ENCODE measurements around the gene TSHZ2.

The TSHZ2 gene

DNA sequence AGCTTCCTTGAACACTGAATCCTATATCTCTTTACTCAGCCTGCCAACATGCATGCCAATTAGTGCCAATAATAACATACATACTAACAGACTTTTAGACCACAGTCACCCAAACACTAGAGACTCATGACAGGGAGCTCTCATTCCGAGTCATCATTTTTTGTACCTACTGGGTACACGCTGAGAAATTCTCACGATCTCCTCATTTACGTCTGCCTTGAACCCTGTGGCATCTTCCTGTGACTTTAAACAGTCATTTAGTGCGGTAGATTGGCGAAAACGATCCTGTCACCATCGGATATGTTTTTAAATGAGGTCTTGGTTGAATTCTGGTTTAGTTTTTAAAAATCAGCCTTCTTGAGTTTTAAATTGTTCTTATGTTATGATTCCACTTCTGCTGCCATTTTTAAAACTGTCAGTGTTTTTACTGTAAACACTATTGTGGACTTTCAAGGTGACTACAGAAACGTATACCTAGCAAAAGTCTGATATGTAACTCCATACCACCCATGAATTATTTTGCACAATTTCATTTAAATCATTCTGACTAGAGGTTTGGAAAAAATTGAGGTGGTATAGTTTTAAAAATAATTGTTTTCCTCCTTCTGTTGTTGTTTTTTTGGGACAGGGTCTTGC, 275.4 kb downstream of the TSHZ2 start:
- DNase-seq (ENCODE audit: low spot score) = no peak

DNA sequence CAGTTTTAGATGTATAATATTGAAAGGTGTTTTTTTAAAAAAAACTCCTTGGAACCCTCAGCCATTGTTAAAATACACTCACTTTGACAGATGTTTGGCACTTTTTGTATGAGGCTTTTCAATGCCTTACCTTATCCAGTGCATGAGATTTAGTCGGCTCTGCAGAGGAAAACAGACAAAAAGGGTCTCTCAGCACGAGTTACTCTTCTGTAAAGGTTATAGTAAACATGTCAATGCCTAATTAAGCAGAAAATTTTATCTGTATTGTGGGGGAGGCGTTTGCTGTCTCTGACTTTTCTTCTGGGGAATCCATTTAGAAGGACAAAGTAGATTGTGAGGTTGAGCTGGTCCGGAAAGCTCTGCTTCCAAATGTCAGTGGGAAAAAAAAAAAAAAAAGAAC, 278.3 kb downstream of the TSHZ2 start:
- no peak for DNase-seq (ENCODE audit: low spot score)

DNA sequence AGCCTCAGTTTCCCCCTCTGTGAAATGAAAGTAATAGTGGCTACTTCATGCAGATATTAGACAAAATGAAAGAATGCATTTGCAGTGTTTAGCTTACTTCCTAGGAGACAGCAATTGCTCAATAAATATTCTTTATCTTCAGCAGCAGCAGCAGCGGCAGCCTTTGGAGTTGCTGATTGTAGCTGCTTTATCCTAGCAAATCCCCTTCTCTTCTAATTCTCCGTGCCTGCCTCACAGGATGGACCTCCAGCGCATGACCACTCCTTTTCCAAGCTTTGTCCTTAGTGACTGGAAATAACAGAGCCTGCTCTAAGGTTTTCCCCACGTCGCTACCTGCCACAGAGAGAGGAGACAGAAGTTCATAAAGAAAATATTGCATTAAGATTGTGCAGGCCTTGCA, 279.8 kb downstream of the TSHZ2 start:
- DNase-seq (ENCODE audit: low spot score) = no peak

DNA sequence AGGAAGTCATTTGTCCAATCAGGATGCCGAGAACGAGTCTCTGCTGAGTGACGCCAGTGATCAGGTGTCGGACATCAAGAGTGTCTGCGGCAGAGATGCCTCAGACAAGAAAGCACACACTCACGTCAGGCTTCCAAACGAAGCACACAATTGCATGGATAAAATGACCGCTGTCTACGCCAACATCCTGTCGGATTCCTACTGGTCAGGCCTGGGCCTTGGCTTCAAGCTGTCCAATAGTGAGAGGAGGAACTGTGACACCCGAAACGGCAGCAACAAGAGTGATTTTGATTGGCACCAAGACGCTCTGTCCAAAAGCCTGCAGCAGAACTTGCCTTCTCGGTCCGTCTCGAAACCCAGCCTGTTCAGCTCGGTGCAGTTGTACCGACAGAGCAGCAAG, 281.5 kb downstream of the TSHZ2 start:
- no peak for DNase-seq (ENCODE audit: low spot score)

DNA sequence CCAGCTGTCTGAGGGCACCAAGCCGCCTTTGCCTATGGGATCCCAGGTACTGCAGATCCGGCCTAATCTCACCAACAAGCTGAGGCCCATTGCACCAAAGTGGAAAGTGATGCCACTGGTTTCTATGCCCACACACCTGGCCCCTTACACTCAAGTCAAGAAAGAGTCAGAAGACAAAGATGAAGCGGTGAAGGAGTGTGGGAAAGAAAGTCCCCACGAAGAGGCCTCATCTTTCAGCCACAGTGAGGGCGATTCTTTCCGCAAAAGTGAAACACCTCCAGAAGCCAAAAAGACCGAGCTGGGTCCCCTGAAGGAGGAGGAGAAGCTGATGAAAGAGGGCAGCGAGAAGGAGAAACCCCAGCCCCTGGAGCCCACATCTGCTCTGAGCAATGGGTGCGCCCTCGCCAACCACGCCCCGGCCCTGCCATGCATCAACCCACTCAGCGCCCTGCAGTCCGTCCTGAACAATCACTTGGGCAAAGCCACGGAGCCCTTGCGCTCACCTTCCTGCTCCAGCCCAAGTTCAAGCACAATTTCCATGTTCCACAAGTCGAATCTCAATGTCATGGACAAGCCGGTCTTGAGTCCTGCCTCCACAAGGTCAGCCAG, 283.0 kb downstream of the TSHZ2 start:
- no peak for DNase-seq (ENCODE audit: low spot score)

DNA sequence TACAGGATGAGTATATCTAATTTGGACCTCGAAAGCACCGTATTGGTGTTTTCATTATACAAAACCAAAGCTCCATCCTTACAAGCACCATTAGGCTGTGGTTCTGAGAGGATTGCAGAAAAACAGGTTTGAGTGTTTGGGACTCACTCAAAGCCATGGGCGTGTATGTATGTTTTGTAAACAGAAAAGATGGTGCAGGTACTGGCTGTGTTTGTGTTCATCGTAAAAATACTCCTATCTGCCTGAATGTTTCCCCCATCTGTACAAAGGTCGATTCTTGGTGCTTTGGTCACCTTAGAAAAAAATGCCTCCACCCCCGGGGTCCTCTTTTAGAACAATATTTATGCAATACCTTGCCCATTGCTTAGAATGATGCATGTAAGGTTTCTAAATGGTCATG, 286.6 kb downstream of the TSHZ2 start:
- DNase-seq (ENCODE audit: low spot score) = peak; percentile 60

DNA sequence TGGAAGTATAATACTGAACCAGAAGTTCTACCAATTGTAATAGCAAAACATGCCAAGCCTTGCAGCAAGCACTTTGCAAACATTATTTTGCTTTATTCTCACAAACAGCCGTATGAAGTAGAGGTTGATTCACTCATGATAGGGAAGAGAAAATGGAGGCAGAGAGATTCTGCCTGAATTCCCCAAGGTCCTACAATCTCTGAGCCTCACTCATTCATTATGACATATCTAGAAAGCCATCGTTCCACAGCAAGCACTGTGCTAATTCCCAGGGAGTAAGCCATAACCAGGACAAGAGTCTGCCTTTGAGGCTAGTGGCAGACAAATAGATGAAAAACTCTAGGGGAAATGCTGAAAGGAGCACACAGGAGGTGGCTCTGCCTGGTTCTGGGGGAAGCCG, 288.0 kb downstream of the TSHZ2 start:
- no peak for DNase-seq (ENCODE audit: low spot score)

DNA sequence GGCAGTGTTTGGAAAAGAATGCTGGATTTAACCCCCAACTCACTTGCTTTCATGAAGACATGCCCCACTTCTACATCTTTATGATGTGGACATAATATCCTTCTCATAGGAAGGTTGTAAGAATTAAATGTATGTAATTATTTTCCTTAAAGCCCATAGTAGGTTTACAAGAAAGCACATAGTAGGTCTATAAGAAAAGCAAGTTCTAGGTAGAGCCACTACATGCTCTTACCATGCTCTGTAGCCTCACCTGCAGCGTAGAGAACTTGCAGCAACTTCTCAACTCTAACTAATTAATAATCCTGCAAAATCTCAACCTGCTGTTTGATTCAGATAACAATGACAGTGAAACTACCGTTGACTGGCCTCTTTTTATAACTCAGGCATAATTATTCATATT, 288.4 kb downstream of the TSHZ2 start:
- no peak for DNase-seq (ENCODE audit: low spot score)

DNA sequence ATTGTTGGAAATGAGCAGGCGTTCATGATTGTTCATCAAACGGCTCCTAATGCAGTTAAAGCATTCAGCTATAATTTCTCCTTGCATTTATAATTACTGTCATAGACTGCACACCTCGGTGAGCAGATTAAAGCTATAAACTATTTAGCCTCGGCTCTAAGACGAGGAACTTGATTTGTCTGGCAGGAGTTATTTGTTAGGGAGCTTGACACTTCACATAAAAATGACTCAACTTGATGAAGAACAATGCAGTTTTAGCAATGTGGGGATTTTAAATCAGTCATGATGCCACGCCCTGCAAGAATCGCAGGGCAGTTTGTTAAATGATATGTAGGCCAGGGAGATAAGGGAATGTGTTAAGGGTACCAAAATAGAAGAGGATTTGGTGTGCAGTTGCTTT, 290.2 kb downstream of the TSHZ2 start:
- no peak for DNase-seq (ENCODE audit: low spot score)

DNA sequence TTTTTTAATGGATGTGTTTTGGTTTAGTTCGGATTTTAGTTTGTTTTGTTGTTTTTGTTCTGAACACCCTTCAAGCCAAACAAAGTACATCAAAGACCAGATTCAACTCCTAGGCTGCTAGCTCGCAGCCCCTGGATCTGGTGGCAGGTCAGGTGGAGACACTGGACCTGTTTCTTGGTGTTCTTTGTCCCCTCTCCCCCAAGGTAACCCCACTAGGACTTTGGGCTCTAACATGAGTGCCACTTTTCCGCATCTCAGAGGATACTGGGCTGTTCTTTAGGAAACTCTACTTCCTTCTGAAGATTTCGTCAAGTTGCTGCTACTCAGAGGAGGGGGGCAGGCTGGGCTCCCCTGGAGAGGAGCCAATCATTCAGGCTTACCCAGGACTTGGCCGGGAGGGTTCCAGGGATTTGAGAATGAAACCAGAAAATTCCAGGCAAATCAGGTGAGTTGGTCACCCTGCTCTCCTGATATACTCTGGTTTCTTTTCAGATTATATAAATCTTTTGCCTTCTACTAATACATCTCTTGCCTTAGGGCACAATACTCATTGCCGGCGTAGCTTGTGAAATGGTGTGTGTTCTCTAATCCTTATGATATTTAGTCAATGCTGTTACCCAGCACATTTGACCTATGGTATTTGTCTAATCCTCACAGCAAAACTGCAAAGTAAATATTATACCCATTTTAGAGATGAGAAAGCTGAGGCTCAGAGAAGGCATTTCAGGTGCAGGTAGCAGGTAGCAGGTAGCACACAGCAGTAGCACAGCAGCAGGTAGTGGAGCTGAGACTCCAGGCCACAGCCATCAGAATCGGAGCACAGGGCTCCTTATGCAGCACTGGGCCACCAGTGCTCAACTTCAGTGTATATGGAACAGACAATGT, 291.6 kb downstream of the TSHZ2 start:
- DNase-seq (ENCODE audit: low spot score) = no peak

DNA sequence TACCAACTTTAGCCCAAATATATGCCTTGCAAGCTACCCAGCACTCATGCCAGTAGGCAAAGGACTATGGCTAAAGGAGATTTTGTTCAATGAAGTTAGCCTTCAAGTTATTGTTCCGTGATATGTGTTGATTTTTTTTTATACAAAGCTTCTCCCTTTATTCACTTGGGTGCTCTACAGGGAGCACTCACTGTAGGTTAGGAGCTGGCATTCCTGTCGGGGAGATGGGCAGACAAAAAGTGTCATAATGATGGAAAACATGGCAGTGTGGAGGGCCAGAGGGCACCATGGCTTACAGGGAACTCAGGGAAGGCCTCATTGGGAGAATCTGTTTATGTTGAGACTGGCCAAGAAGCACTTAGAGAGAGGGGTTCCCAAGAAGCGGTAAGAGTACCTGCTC, 292.4 kb downstream of the TSHZ2 start:
- no peak for DNase-seq (ENCODE audit: low spot score)

DNA sequence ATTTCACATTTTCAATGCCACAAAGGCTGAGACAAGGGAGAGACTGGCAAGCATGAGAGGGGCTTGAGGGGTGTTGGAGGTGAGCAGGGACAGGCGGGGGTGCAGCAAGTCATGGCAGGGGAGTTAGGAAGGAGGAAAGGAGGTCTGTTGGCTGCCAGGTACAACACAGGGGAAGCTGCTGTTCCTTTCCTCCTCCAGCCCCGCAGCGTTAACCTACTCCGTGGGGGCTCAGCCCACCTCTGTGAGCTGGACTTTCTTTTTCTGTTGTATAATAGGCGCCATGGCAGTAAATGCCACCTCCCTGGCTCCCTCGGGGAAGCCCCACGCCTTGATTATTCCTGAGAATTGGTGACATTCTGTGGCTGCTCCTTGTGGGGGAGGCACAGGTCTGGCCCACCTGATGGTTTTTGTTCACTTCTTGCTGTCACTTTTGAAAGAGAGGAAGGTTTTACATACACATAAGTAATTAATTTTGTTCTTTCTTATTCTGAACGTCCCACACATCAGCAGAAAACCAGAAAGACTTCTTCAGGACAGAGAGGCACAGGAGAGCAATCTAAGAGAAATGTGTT, 293.2 kb downstream of the TSHZ2 start:
- no peak for DNase-seq (ENCODE audit: low spot score)

DNA sequence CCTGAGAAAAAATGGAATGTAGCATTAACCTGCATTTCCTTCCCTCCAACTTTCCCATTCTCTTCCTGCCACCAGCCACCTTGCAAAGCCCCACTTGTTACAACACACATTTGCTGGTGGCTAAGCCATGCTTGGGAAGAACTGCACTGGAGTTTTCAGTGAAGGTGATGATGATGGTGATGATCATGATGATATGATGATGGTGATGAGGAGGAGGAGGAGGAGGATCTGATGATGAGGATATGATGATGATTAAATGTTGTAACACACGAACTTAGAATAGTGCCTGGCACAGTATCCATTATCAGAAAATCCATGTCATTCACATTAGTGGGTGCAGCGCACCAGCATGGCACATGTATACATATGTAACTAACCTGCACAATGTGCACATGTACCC, 297.2 kb downstream of the TSHZ2 start:
- no peak for DNase-seq (ENCODE audit: low spot score)

DNA sequence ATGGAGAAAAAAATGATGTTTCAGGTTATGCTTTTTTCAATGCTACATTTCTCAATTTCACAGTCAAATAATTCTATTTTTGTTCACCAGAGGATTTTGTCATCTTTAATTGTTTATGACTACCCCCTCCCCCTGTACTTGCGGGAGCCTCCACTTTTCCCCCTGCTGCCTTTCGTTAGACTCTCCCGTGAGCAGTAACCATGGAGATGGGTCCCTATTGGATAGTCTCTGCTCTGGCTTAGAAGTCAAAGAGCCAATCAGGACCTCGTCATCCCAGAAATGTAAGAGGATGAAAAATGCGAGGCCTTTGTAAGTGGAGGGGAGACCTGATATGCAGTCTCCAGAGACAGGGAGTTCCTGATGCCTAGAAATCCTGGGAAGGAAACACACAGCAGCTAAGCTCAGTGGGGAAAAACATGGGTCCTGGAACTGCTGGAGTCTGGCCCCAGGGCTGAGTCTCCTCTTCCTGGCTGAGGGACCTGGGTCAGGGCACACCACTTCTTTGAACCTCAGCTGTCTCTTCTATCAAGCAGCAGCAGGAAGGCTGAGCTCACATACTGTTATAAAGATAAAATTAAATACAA, 298.7 kb downstream of the TSHZ2 start:
- DNase-seq (ENCODE audit: low spot score) = no peak

DNA sequence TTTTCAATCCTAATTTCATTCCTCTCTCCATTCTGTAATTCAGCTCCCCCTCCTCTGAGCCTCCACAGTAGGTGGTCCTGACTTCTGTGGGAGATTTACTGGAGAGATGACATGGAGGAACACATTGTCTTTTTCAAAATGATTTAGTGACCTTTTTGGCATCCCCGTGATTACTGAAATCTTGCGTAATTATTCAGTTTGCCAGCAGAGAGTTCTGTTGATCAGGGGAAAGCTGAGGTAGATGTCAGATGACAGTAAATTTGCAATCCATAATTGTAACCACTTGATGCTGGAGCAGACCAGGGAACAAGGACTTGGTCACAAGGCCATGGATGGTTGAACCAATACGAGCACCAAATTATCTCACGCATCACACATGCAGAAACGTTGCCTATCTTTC, 302.2 kb downstream of the TSHZ2 start:
- DNase-seq (ENCODE audit: low spot score) = no peak

DNA sequence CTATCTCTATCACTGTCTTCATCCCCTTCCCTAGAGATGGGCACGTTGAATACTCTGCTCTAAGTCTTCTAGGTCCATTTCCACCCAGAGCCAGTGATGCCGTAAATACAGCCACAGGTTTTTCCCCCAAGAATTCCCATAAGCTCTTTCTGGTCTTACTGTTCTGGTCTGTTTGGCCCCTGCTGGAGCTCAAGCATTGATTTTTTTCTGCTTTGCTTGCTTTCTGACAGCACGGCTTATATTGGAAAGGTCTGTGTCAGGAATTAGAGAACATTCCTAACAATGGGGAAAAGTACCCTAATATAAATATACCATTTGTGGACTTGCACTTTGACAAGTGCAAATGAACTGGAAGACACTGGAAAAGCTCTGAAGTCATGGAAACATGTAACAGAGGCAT, 302.6 kb downstream of the TSHZ2 start:
- no peak for DNase-seq (ENCODE audit: low spot score)

DNA sequence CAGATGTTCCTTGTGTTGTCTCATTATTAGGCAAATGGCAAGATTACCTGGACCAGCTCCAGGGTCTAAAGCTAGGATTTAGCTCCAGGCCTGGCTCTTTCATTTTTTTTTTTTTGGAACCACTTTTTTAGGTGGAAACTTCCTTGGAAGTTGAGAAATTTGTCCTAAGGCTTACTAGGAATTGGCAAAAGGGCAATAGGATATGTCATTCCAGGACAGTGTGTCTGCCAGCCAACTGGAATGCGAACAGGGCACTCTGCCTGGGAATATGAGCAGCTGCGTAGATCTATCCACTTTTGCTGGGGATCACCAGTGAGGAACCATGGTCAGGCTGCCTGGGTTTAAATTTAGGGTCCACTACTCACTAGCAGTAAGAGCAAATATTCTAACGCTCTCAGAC, 304.0 kb downstream of the TSHZ2 start:
- no peak for DNase-seq (ENCODE audit: low spot score)

DNA sequence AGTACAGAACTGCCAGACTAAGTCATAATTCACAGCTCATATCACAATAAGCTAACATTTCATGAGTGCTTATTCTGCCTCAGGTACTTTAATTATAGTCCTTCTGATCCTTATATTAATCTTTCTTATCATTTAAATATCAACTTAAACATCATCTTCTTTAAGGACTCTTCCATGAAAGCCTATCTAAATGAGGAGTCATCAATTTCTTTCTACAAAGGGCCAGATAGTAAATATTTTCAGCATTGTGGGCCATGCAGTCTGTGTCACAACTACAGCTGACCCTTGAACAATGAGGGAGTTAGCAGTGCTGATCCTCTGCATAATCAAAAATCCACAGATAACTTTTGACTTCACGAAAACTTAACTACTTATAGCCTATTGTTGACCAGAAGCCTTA, 306.4 kb downstream of the TSHZ2 start:
- DNase-seq (ENCODE audit: low spot score) = no peak

DNA sequence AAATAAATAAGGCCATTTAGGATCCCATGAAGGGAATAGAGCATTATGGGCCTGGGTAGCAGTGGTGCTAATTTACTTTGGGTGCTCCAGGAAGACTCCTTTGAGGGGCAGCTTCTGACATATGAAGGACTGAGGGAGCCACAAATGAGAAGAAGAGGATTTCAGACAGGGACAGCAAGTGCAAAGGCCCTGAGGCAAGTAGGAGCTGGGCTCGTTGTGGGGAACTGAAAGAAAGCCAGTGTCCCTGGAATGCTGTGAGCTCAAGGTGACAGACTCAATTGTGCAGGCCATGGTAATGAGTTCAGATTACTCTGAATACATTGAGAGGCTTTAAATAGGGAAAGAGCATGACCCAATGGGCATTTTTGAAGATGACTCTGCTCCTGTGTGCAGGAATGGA, 307.6 kb downstream of the TSHZ2 start:
- no peak for DNase-seq (ENCODE audit: low spot score)

DNA sequence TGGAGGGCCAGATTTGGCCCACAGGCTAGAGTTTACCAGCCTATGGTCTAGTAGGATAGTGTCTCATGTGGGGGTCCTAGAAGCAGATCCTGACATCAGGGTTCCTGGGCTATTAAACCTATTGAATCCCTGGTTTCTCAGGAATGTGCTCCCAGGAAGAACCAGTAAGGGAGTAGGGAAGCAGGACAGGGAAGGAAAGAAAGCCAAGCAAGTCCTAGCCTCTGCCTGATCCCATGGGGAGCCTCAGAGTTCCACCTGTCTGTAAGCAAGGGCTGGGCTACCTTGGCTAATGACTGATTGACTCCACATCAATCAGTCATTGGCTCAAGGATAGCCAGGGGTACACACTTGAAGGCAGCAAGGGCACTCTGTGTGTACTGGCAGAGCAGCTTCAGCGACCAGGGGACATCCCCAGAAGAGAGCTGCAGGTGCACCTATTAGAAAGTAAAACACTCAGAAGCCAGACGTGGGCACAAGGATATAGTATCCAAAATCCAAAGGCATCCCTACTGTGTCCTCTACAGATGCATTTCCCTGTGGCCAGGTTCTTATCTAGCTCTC, 309.5 kb downstream of the TSHZ2 start:
- DNase-seq (ENCODE audit: low spot score) = no peak

DNA sequence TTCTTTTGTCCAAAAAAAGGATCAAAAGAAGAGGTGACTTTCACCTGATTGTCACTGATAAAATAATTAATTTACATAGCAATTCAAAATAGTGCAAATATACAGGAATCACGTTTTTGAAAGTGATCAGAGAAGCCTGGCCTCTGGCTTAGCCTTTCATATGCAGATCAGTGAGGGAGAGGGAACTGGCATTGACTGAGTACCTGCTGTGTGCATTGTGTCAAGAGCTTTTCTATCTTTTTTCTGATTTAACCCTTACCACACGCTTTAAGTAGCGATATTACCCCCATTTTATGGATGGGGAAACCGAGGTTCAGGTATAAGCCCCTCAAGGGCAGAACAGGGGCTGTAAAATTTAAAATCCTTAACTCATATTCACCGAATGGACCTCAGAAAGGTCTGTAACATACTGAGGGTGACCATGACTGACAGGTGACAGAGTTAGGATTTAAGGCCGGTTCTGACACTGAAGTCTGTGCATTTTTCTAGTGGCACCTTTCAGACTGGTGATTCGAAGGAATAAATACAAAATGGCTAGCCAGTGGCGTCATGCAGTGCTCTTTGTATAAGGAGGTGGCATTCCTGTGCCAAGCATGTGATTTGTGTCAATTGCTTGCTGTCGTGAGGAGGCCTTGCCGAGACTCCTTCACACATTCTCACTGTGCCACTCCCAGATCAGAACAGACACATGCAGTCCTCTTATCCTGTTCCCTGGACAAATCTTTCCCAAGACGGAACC, 310.2 kb downstream of the TSHZ2 start:
- DNase-seq (ENCODE audit: low spot score) = no peak

DNA sequence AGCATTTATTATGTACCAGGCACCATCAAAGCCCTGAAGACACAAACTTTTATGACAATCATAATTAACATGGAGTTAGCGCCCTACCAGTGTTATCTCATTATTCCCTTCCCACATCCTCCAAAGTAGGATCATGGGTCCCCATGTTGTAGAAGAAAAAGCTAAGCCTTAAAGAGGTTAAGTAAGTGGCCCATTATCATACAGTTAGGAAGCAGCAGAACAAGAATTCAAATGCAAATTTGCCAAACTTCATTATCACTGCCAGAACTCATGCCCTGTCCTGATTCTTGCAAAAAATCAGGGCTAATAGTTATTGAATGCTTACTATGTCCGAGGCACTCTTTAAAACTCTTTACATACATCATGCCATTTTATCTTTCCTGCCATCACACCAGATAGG, 310.9 kb downstream of the TSHZ2 start:
- no peak for DNase-seq (ENCODE audit: low spot score)

All from HuH-7.5 (cell line).